Thyroid gland (tissue), 4 donors: ENCODE results near the gene FKBP14. TPM values are rescaled to one million over a fixed set of nuclear protein-coding genes. Genes with fewer than 3 reads are reported as not detected.

ENCODE experiments used
- DNase-seq, 2 donors: peaks; one replicate each; pipeline ENCODE4 v3.0.0-alpha.2; 2019
- H3K27ac ChIP-seq, 3 donors: fragments of 200-600 bp; sonication (generic); 1 replicate in 2 of 3; 2 replicates in 1 of 3; pipeline ENCODE4 v1.5.1; 2016 to 2019; ENCODE audit warnings: mild to moderate bottlenecking in 1 of 3, moderate library complexity in 1 of 3
- H3K27me3 ChIP-seq: fragments of 200-600 bp; sonication (generic); one replicate; pipeline ENCODE4 v1.5.1; 2019
- H3K36me3 ChIP-seq, 2 donors: fragments of 200-600 bp; sonication (generic); one replicate each; pipeline ENCODE4 v1.5.1; 2016 to 2019
- H3K4me1 ChIP-seq, 2 donors: fragments of 200-600 bp; sonication (generic); one replicate each; pipeline ENCODE4 v1.5.1; 2017 to 2019
- H3K4me3 ChIP-seq, 3 donors: fragments of 200-600 bp; sonication (generic); replicated peaks in 1 of 3; 1 replicate in 2 of 3; 2 replicates in 1 of 3; pipeline ENCODE4 v1.5.1; 2016; ENCODE audit warnings: mild to moderate bottlenecking in 1 of 3
- H3K9me3 ChIP-seq: fragments of 200-600 bp; sonication (generic); one replicate; pipeline ENCODE4 v1.5.1; 2017
- CTCF ChIP-seq, 6 experiments: fragments of 200-600 bp in 3 of 6; fragments of 450-650 bp in 3 of 6; sonication (generic) in 3 of 6; IDR thresholded peaks; one replicate each; pipeline ENCODE4 v1.5.1; 2016 to 2019; ENCODE audit warnings: antibody characterized with exemption in 6 of 6, mild to moderate bottlenecking in 2 of 6, inconsistent platforms in 1 of 6, moderate library complexity in 1 of 6
- POLR2A ChIP-seq, 2 donors: fragments of 450-650 bp; IDR thresholded peaks; one replicate each; pipeline ENCODE4 v1.6.1; 2017; ENCODE audit warnings: antibody characterized with exemption in 2 of 2, mild to moderate bottlenecking in 2 of 2, moderate library complexity in 1 of 2
- WGBS, 2 donors: methylation state at CpG; one replicate each; pipeline ENCODE4 v1.1.5; 2017; 5-methylcytosine and 5-hydroxymethylcytosine counted together
- intact Hi-C: fragments of 100-400 bp; cut with DNase I; formaldehyde crosslinking; loops from one replicate; pipeline ENCODE4 v1.15.1; 2023
- total RNA-seq, 4 donors: library from RNA; depleted of rRNA; stranded (reverse); fragments of >200 nt; gene quantifications; one replicate each; pipeline ENCODE4 v1.2.3, GENCODE V29; 2016

The FKBP14 gene
- total RNA-seq, 4 donors from 2014 or later = 5.2 to 11.7 (median 6.6) TPM

GRCh38 chr7:30012757-30013156, 13.7 kb downstream of the FKBP14 start:
- TF ChIP-seq POLR2A (IDR thresholded peaks at IDR 0.05) = no peak
- TF ChIP-seq CTCF (IDR thresholded peaks at IDR 0.05) = no peak
- DNase-seq = no peak
- Histone ChIP-seq H3K4me1 (no peaks in the 10 kb centered on the region), H3K4me3 (no peak overlapping the region), H3K27me3 (no peaks in the 10 kb centered on the region), H3K36me3 (peaks cover 0 to 5% of the 10 kb centered on the region in 2 donors), H3K9me3 (no peaks in the 10 kb centered on the region), H3K27ac (no peak overlapping the region)
- 86 to 87% methylated on average over 3 of the region's 3 CpGs for WGBS, 2 donors
- intact Hi-C loops = no loop called here

GRCh38 chr7:30010021-30010420, 16.5 kb downstream of the FKBP14 start:
- no peak overlapping the region for H3K27ac ChIP-seq
- H3K36me3 ChIP-seq = peaks cover 0 to 5% of the 10 kb centered on the region in 2 donors
- DNase-seq = no peak
- WGBS, 2 donors = 91 to 93% methylated on average over 6 of the region's 6 CpGs
- H3K9me3 ChIP-seq = no peaks in the 10 kb centered on the region
- no peak for TF ChIP-seq POLR2A (IDR thresholded peaks at IDR 0.05)
- no peak for TF ChIP-seq CTCF (IDR thresholded peaks at IDR 0.05)
- no peaks in the 10 kb centered on the region for H3K4me1 ChIP-seq
- intact Hi-C loops = no loop called here
- no peak overlapping the region for H3K4me3 ChIP-seq
- no peaks in the 10 kb centered on the region for H3K27me3 ChIP-seq

GRCh38 chr7:30005464-30005863, 21.0 kb downstream of the FKBP14 start:
- intact Hi-C loops = no loop called here
- DNase-seq = no peak
- H3K27ac ChIP-seq = no peak overlapping the region
- WGBS, 2 donors = 59% methylated on average over 3 of the region's 3 CpGs
- H3K9me3 ChIP-seq = no peaks in the 10 kb centered on the region
- H3K4me1 ChIP-seq = no peaks in the 10 kb centered on the region
- no peak for TF ChIP-seq CTCF (IDR thresholded peaks at IDR 0.05)
- no peak for TF ChIP-seq POLR2A (IDR thresholded peaks at IDR 0.05)
- H3K4me3 ChIP-seq = no peak overlapping the region
- H3K36me3 ChIP-seq = no peaks in the 10 kb centered on the region
- H3K27me3 ChIP-seq = no peaks in the 10 kb centered on the region

GRCh38 chr7:30003098-30003497, 23.4 kb downstream of the FKBP14 start:
- no peak overlapping the region for H3K4me3 ChIP-seq
- TF ChIP-seq POLR2A (IDR thresholded peaks at IDR 0.05) (no peak), CTCF (IDR thresholded peaks at IDR 0.05) (no peak)
- no peaks in the 10 kb centered on the region for H3K9me3 ChIP-seq
- intact Hi-C loops = no loop called here
- DNase-seq = no peak
- H3K27ac ChIP-seq = no peak overlapping the region
- WGBS, 2 donors = 54 to 61% methylated on average over 6 of the region's 6 CpGs
- H3K4me1 ChIP-seq = no peaks in the 10 kb centered on the region
- no peaks in the 10 kb centered on the region for H3K27me3 ChIP-seq
- no peaks in the 10 kb centered on the region for H3K36me3 ChIP-seq

- Histone ChIP-seq H3K4me1 (no peaks in the 10 kb centered on the region), H3K4me3 (no peak overlapping the region), H3K27ac (no peak overlapping the region), H3K9me3 (no peaks in the 10 kb centered on the region), H3K36me3 (no peaks in the 10 kb centered on the region), H3K27me3 (no peaks in the 10 kb centered on the region)
- intact Hi-C loops = no loop called here
- WGBS, 2 donors = 89 to 91% methylated on average over 2 of the region's 2 CpGs
- DNase-seq = no peak
- no peak for TF ChIP-seq CTCF (IDR thresholded peaks at IDR 0.05)
- no peak for TF ChIP-seq POLR2A (IDR thresholded peaks at IDR 0.05)
Observed at GRCh38 chr7:30001998-30002397, 24.5 kb downstream of the FKBP14 start.
